Thoracic aorta (tissue), 2 donors: ENCODE data around the gene DIP2B. TPM values are rescaled to one million over a fixed set of nuclear protein-coding genes. Genes with fewer than 3 reads are reported as not detected.
"Not testable (repeated sequence)": the region's sequence is repeated elsewhere in the genome, so short reads cannot be mapped to it uniquely, and the experiment has no call there.

Experiments
- ATAC-seq: fragments of 150-250 bp; one replicate; pipeline ENCODE4 v1.8.0; 2017; ENCODE audit warnings: low read depth; ENCODE audit not compliant: insufficient number of reproducible peaks, low FRiP score
- DNase-seq: peaks from one replicate; pipeline ENCODE4 v3.0.0-alpha.2; 2020; ENCODE audit warnings: low spot score
- H3K27ac ChIP-seq, 2 donors: fragments of 200-600 bp; sonication (generic); 1 replicate in 1 of 2; 2 replicates in 1 of 2; pipeline ENCODE4 v1.5.1; 2016; ENCODE audit warnings: mild to moderate bottlenecking in 2 of 2, moderate library complexity in 2 of 2
- H3K27me3 ChIP-seq: fragments of 200-600 bp; sonication (generic); replicated peaks from 2 replicates; pipeline ENCODE4 v1.6.0; 2016; ENCODE audit warnings: mild to moderate bottlenecking; ENCODE audit not compliant: insufficient read depth
- H3K36me3 ChIP-seq: fragments of 200-600 bp; sonication (generic); one replicate; pipeline ENCODE4 v1.5.1; 2016
- H3K4me1 ChIP-seq, 2 donors: fragments of 200-600 bp; sonication (generic); 1 replicate in 1 of 2; 2 replicates in 1 of 2; pipeline versions ENCODE4 v1.5.1 to v1.6.0; 2016; ENCODE audit warnings: low read depth in 2 of 2, mild to moderate bottlenecking in 1 of 2; ENCODE audit not compliant: control insufficient read depth in 1 of 2
- H3K4me3 ChIP-seq: fragments of 200-600 bp; sonication (generic); 2 replicates; pipeline ENCODE4 v1.5.1; 2016; ENCODE audit warnings: mild to moderate bottlenecking
- H3K9me3 ChIP-seq: fragments of 200-600 bp; sonication (generic); 2 replicates; pipeline ENCODE4 v1.5.1; 2016
- CTCF ChIP-seq: fragments of 200-600 bp; sonication (generic); IDR thresholded peaks from one replicate; pipeline ENCODE4 v1.5.1; 2019; ENCODE audit warnings: antibody characterized with exemption
- total RNA-seq, 2 donors: library from RNA; depleted of rRNA; stranded (reverse); fragments of >200 nt; gene quantifications; one replicate each; pipeline versions ENCODE4 v1.1.0 to v1.2.3, GENCODE V29; 2016

Gene DIP2B
- total RNA-seq, 2 donors from 2014 or later = 22.3 to 22.9 TPM

- Histone ChIP-seq H3K4me1 (peaks cover 17 to 31% of the 10 kb centered on the region in 2 donors), H3K36me3 (no peaks in the 10 kb centered on the region), H3K27ac (peak overlapping the region; percentile 95 to 96), H3K4me3 (peak overlapping the region; percentile 87), H3K27me3 (no peaks in the 10 kb centered on the region), H3K9me3 (no peaks in the 10 kb centered on the region)
- TF ChIP-seq CTCF = no peak
- ATAC-seq (peak; percentile 27), DNase-seq (no peak)
Observed at GRCh38 chr12:50764286-50765094, 259.7 kb downstream of the DIP2B start.

- ATAC-seq (no peak), DNase-seq (no peak)
- Histone ChIP-seq H3K27me3 (no peaks in the 10 kb centered on the region), H3K27ac (peak overlapping the region; percentile 95 to 96), H3K36me3 (no peaks in the 10 kb centered on the region), H3K9me3 (no peaks in the 10 kb centered on the region), H3K4me3 (peak overlapping the region; percentile 87), H3K4me1 (peaks cover 17 to 31% of the 10 kb centered on the region in 2 donors)
- TF ChIP-seq CTCF = peak; percentile 37
Observed at GRCh38 chr12:50765095-50765911, 260.5 kb downstream of the DIP2B start.

GRCh38 chr12:50768391-50768790 is 263.6 kb downstream of the DIP2B start:
- Histone ChIP-seq H3K4me3 (no peak overlapping the region), H3K36me3 (no peaks in the 10 kb centered on the region), H3K4me1 (peaks cover 9 to 19% of the 10 kb centered on the region in 2 donors), H3K9me3 (no peaks in the 10 kb centered on the region), H3K27ac (no peak overlapping the region), H3K27me3 (no peaks in the 10 kb centered on the region)
- no peak for TF ChIP-seq CTCF
- DNase-seq (no peak), ATAC-seq (no peak)

- H3K9me3 ChIP-seq, H3K27ac ChIP-seq, ATAC-seq, H3K36me3 ChIP-seq, H3K4me3 ChIP-seq, DNase-seq, H3K27me3 ChIP-seq: not testable (repeated sequence)
- peaks cover 9 to 19% of the 10 kb centered on the region in 2 donors for H3K4me1 ChIP-seq
Observed at GRCh38 chr12:50768813-50769212, 264.0 kb downstream of the DIP2B start.

- Histone ChIP-seq H3K27me3 (no peaks in the 10 kb centered on the region), H3K36me3 (no peaks in the 10 kb centered on the region), H3K4me3 (no peak overlapping the region), H3K4me1 (peaks cover 0 to 8% of the 10 kb centered on the region in 2 donors), H3K27ac (no peak overlapping the region), H3K9me3 (no peaks in the 10 kb centered on the region)
- no peak for DNase-seq
- no peak for TF ChIP-seq CTCF
- no peak for ATAC-seq
Observed at GRCh38 chr12:50771409-50771808, 266.6 kb downstream of the DIP2B start.
